GM18868 (cell line): ENCODE measurements around the gene WRAP73.

Source experiments
- ATAC-seq: cut with Tn5 transposase; IDR thresholded peaks from one replicate; pipeline ENCODE4 v1.9.1; 2021; ENCODE audit warnings: mild to moderate bottlenecking, moderate library complexity; ENCODE audit not compliant: unreplicated experiment

Gene WRAP73

DNA sequence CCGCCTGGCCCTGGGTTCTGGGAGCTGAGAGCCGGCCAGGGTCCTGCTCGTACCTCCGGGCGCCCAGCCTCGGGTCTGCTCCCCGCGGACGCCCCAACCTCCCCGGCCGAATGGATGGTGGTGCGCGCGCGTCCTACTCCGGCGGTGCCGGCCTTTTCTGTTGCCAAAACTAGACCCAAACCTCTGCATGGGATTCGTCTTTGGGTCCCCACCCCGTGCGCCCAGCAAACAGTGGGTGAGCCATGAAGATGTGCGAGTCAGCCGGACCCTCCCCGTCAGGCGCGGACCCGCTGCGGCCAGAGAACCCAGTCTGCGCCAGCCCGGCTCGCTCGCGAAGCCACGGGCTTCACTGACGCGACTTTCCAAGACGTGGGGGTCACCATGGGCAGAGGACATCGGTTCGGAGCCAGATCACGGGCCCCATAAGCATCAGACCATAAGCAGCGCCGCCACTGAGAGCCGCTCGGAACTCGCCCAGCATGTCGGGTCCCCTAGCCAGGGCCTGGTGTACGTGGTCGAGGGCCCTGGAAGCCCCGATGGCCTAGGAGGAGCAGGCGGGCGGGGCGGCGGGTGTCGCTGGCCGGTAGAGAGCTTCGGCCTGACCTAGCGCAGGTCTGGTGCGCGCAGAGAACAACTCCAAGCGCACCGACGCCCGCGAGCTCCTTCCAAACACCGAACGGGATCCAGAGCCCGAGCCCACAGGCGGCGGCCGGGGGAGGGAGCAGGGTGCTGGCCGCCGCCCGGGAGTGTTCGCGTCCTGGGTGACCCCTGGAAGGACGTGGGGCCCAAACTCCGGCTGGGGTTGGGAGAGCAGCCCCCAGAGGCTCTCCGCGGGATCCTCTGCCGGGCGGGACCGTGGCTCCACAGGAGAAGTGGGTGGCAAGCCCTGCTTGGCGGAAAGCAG, 1.4 kb upstream of the WRAP73 start:
- ATAC-seq, result no peak

GRCh38 chr1:3650248-3651025, 534 bp upstream of the WRAP73 start:
- ATAC-seq, result no peak

- ATAC-seq, result no peak
Observed at GRCh38 chr1:3646596-3646995, 3.3 kb downstream of the WRAP73 start.

DNA sequence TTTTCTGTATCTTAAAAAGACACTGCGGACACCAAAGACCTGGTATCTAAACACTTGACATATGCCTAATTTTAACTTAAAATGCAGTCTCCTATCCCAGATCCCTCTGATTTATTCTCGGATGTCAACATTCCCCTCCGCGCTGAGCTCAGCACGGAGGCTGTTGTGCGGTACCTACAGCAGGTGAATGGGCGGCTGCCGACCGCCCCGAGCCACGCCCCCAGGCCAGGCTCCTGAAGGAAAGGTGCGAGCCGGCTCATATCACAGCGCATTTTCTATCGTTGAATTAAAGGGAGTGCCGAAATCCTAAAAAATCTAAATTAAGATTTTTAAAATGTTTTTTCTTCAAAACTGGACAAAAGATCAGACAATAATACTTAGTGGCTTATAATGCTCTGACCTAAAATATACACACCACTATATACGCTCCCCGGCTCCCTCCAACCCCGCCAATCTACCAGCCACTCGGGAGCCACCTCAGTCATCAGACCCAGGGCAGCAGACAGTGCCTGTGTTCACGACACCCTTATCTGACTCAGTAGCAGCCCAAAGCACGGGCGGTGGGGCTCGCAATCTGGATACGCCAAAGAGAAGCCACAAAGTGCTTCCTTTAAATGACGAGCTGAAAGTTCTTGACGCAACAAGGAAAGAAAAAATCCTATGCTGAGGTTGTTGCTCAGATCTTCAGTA, 4.1 kb downstream of the WRAP73 start:
- no peak for ATAC-seq

DNA sequence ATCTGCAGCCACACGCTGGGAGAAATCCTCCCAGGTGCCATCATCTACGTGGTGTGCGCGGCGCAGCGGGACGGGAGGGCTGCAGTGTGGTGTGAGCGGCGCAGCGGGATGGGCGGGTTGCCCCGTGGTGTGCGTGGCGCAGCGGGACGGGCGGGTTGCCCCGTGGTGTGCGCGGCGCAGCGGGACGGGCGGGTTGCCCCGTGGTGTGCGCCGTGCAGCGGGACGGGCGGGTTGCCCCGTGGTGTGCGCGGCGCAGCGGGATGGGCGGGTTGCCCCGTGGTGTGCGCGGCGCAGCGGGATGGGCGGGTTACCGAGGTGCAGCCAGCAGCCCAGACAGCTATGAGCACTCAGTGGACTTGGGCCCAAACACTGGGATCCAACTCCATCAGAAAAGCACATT, 4.7 kb downstream of the WRAP73 start:
- ATAC-seq, result no peak

- no peak for ATAC-seq
Observed at GRCh38 chr1:3644273-3644672, 5.6 kb downstream of the WRAP73 start.

DNA sequence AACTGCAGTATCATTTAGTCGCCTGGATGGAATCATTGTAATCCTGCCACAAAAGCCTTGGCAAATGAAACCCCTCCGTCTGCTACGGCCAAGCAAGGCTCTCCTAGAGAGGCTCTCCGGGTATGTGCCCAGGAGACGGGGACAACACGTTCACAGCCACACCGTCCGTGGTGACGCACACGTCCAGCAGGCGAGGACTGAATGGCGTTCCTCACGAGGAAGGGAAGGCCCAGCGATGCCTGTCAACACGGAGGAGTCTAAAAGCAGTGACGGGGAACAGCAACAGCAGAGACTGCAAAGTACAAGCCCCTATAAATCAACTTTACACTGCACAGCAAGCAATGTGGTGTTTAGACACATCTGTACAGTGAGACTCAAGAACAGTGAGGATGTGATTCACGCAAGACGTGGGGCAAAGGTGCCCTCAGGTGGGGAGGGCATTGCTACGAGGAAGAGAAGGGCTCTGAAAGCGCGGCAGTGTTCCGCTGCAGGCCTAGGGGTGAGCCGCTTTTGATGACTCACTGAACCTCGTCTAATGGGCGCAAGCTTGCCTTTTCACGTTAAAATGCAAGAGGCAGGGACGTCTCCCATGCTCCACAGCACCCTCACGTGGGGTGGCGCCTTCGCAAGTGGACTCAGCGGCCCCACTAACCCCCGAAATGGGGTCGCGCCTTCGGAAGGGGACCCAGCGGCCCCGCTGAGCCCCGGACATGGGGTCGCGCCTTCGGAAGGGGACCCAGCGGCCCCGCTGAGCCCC, 6.8 kb downstream of the WRAP73 start:
- ATAC-seq, result no peak

- ATAC-seq, result no peak
Observed at GRCh38 chr1:3641816-3642215, 8.1 kb downstream of the WRAP73 start.

DNA sequence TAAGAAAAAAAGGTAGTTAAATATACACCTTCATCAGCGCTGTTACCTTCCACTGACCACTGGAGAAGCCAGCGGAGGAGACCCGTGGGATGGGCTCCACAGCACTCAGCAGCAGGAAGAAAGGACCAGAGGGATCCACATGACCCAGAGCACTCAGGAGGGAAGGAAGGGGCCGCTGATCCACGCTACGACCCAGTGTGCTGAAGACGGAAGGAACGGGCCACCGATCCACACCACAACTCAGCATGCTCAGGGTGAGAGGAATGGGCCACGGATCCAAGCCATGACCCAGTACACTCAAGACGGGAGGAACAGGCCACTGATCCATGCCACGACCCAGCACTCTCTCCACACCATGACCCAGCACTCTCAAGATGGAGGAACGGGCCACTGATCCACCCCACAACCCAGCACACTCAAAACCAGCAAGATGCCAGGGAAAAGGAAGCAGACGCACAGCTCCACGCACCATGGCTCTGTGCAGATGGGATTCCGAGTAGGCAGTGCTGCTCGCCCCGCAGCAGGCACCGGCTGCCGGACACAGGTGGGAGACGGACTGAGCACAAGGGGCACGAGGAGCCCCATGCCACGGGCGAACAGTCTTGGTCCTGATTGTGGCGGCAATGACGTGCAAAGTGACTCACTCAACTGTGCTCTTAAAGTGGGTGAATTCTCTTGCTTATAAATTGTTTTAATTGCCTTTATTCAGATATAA, 8.7 kb downstream of the WRAP73 start:
- ATAC-seq, result no peak

- ATAC-seq, result no peak
Observed at GRCh38 chr1:3640121-3640837, 9.6 kb downstream of the WRAP73 start.

GRCh38 chr1:3639397-3639911, 10.4 kb downstream of the WRAP73 start:
- ATAC-seq, result no peak

GRCh38 chr1:3638676-3639075, 11.2 kb downstream of the WRAP73 start:
- ATAC-seq, result no peak

GRCh38 chr1:3638027-3638426, 11.9 kb downstream of the WRAP73 start:
- no peak for ATAC-seq

DNA sequence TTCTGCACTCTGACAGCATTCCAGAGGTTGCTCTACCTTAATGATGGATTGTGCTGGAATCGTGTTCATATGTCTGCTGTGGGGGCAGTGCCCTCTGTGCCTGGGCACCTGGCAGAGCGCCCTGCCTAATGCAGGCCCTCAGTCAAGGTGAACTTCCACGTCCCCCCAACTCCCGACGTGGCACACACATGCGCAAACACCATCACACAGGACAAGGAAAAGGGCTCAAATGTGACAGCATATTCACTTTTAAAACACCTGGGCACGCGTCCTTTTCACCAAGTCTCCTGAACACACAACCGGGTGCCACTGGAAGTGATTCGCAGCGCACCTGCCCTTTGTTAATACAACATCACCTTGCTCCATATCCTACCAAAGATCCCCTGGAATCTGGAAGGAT, 13.4 kb downstream of the WRAP73 start:
- ATAC-seq, result no peak

DNA sequence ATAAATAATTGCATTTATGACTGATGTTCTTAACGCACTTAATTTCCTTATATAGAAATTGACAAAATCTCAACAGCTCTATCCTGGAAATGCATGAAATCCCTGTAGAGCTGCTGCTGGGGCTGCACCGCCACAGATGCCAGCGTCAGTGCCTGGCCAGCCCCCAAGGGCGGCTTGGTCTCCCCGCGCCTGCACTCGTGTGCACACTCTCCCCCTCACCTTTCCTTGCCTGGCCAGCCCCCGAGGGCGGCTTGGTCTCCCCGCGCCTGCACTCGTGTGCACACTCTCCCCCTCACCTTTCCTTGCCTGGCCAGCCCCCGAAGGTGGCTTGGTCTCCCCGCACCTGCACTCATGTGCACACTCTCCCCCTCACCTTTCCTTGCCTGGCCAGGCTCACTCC, 13.8 kb downstream of the WRAP73 start:
- ATAC-seq, result no peak

GRCh38 chr1:3634059-3634800, 15.7 kb downstream of the WRAP73 start:
- ATAC-seq, result no peak

- no peak for ATAC-seq
Observed at GRCh38 chr1:3633344-3634058, 16.4 kb downstream of the WRAP73 start.
